Osteoblast (primary cell): ENCODE results near the gene ITPRIPL2. TPM values are rescaled to one million over a fixed set of nuclear protein-coding genes. Genes with fewer than 3 reads are reported as not detected.

ENCODE experiments used
- DNase-seq: peaks from one replicate; pipeline ENCODE4 v3.0.0; 2011; ENCODE audit warnings: low spot score, mixed read lengths; ENCODE audit not compliant: insufficient read length; ENCODE audit errors: missing footprints
- H2AFZ ChIP-seq: 2 replicates; pipeline ENCODE4 v1.6.0; 2011; ENCODE audit warnings: mild to moderate bottlenecking, low read length
- H3K27ac ChIP-seq: 2 replicates; pipeline ENCODE4 v1.5.1; 2011; ENCODE audit warnings: mild to moderate bottlenecking, low read depth, low read length, moderate library complexity
- H3K27me3 ChIP-seq: 2 replicates; pipeline ENCODE4 v1.6.0; 2012; ENCODE audit warnings: mild to moderate bottlenecking, control low read depth, inconsistent platforms, low read length, moderate library complexity; ENCODE audit not compliant: insufficient read depth
- H3K36me3 ChIP-seq: 2 replicates; pipeline ENCODE4 v1.5.1; 2011; ENCODE audit warnings: mild to moderate bottlenecking, low read length, control low read depth, moderate library complexity; ENCODE audit not compliant: insufficient read depth
- H3K4me1 ChIP-seq: 2 replicates; pipeline ENCODE4 v1.5.1; 2011; ENCODE audit warnings: mild to moderate bottlenecking, low read length, control low read depth, moderate library complexity; ENCODE audit not compliant: insufficient read depth
- H3K4me2 ChIP-seq: 2 replicates; pipeline ENCODE4 v1.6.0; 2011; ENCODE audit warnings: mild to moderate bottlenecking, low read length; ENCODE audit not compliant: insufficient read depth
- H3K4me3 ChIP-seq: fragments of 200-600 bp; sonication (generic); 3 replicates; pipeline ENCODE4 v1.5.1; 2012; ENCODE audit warnings: mild to moderate bottlenecking, low read length, inconsistent platforms; ENCODE audit not compliant: insufficient read depth
- H3K79me2 ChIP-seq: 2 replicates; pipeline ENCODE4 v1.6.0; 2012; ENCODE audit warnings: mild to moderate bottlenecking, low read length, control low read depth, inconsistent platforms; ENCODE audit not compliant: insufficient read depth
- H3K9me3 ChIP-seq: 2 replicates; pipeline ENCODE4 v1.5.1; 2011; ENCODE audit warnings: low read depth, low read length, control low read depth
- H4K20me1 ChIP-seq: 2 replicates; pipeline ENCODE4 v1.6.0; 2012; ENCODE audit warnings: mild to moderate bottlenecking, low read length, control low read depth; ENCODE audit not compliant: insufficient read depth
- total RNA-seq: library from RNA; depleted of rRNA; stranded (reverse); fragments of >200 nt; gene quantifications from 2 replicates; pipeline ENCODE4 v1.2.3, GENCODE V29; 2012
- TF ChIP-seq, protein P1 (sequence below): IDR thresholded peaks from 2 replicates; pipeline ENCODE4 v1.5.1; 2011; ENCODE audit warnings: mild to moderate bottlenecking, low read depth, low read length, moderate library complexity; ENCODE audit errors: extremely low read depth

The ITPRIPL2 gene
- total RNA-seq, 1 donor = 59.4 TPM

DNA sequence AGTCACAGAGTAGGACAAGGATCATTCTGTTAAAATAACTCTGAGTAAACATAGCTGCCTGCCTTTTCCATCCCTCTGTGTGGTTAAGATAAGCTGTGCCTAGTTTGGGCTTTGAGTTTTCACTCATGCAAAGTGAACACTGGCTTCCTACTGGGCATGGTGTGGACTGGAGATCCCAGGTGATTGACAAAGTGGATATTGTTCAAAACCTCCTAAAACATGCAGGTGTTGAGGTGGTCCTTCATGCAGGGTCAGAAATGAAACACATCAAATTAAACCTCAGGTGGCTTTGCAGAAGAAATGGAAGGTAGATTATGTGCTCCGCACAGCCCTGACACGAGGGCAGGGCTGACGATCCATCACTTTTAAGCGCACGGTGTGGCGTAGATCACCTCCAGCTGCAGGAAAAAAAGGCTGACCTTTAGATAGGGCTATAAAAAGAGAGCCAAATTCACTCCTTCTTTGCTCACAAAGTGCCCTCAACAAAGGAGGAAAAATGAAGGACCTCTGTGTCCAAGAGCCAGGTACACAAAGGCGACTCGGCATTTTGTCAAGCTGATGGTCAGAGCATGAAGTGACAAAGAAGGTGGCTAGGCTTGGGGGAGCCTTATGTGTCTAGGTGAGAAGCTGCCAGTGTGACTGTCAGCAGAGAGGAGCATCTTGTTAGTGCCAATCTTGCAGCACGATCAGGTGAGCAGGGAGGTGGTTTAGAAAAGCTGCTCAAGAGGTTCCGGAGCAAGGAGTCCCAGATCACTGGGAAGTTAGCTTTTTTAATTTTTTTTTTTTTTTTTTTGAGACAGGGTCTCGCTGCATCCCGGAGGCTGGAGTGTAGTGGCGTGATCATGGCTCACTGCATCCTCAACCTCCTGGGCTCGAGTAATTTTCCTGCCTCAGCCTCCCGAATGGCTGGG is 19.9 kb upstream of the ITPRIPL2 start:
- Histone ChIP-seq H2AFZ (no peak overlapping the region), H3K27me3 (no peaks in the 10 kb centered on the region), H3K36me3 (no peaks in the 10 kb centered on the region), H4K20me1 (no peaks in the 10 kb centered on the region), H3K79me2 (no peaks in the 10 kb centered on the region), H3K4me2 (no peak overlapping the region), H3K9me3 (no peaks in the 10 kb centered on the region), H3K4me3 (no peak overlapping the region), H3K27ac (no peak overlapping the region), H3K4me1 (peaks cover 7% of the 10 kb centered on the region)
- TF ChIP-seq, protein P1, sequence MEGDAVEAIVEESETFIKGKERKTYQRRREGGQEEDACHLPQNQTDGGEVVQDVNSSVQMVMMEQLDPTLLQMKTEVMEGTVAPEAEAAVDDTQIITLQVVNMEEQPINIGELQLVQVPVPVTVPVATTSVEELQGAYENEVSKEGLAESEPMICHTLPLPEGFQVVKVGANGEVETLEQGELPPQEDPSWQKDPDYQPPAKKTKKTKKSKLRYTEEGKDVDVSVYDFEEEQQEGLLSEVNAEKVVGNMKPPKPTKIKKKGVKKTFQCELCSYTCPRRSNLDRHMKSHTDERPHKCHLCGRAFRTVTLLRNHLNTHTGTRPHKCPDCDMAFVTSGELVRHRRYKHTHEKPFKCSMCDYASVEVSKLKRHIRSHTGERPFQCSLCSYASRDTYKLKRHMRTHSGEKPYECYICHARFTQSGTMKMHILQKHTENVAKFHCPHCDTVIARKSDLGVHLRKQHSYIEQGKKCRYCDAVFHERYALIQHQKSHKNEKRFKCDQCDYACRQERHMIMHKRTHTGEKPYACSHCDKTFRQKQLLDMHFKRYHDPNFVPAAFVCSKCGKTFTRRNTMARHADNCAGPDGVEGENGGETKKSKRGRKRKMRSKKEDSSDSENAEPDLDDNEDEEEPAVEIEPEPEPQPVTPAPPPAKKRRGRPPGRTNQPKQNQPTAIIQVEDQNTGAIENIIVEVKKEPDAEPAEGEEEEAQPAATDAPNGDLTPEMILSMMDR = no peak
- no peak for DNase-seq

GRCh38 chr16:19094542-19095365 is 19.0 kb upstream of the ITPRIPL2 start:
- H3K4me2 ChIP-seq = no peak overlapping the region
- H3K27ac ChIP-seq = no peak overlapping the region

DNA sequence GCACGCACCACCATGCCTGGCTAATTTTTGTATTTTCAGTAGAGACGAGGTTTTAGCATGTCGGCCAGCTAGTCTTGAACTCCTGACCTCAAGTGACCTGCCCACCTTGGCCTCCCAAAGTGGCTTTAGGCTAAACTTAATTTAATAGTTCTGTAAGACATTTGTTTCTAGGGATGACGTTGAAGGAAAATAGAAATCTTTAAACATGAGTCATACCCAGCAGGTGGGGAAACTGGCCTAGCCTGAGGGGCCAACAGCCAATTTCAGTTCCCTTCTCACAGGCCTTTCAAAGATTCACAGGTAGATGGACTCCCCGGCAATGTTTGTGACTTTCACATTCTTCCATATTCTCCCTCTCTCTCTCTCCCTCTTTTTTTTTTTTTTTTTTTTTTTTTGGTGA is 18.1 kb upstream of the ITPRIPL2 start:
- H3K4me3 ChIP-seq = no peak overlapping the region
- no peak for DNase-seq
- H2AFZ ChIP-seq = no peak overlapping the region
- H3K27me3 ChIP-seq = no peaks in the 10 kb centered on the region
- no peaks in the 10 kb centered on the region for H3K9me3 ChIP-seq
- no peak overlapping the region for H3K4me2 ChIP-seq
- H3K27ac ChIP-seq = no peak overlapping the region
- no peaks in the 10 kb centered on the region for H3K36me3 ChIP-seq
- no peaks in the 10 kb centered on the region for H4K20me1 ChIP-seq
- no peaks in the 10 kb centered on the region for H3K79me2 ChIP-seq
- peaks cover 7% of the 10 kb centered on the region for H3K4me1 ChIP-seq
- TF ChIP-seq, protein P1 = no peak

More at GRCh38 chr16:19094542-19095365, 19.0 kb upstream of the ITPRIPL2 start:
- Histone ChIP-seq H3K27me3 (no peaks in the 10 kb centered on the region), H2AFZ (no peak overlapping the region), H3K9me3 (no peaks in the 10 kb centered on the region), H4K20me1 (no peaks in the 10 kb centered on the region), H3K4me1 (peaks cover 7% of the 10 kb centered on the region), H3K4me3 (no peak overlapping the region), H3K36me3 (no peaks in the 10 kb centered on the region), H3K79me2 (no peaks in the 10 kb centered on the region)
- TF ChIP-seq, protein P1 = peak; percentile 22
- DNase-seq = peak; percentile 34

- no peak overlapping the region for H3K27ac ChIP-seq
- H3K4me1 ChIP-seq = no peaks in the 10 kb centered on the region
- no peaks in the 10 kb centered on the region for H3K27me3 ChIP-seq
- TF ChIP-seq, protein P1 = no peak
- H3K4me3 ChIP-seq = no peak overlapping the region
- no peaks in the 10 kb centered on the region for H3K36me3 ChIP-seq
- H3K79me2 ChIP-seq = no peaks in the 10 kb centered on the region
- no peaks in the 10 kb centered on the region for H4K20me1 ChIP-seq
- no peak overlapping the region for H2AFZ ChIP-seq
- no peak for DNase-seq
- no peak overlapping the region for H3K4me2 ChIP-seq
- H3K9me3 ChIP-seq = no peaks in the 10 kb centered on the region
Observed at GRCh38 chr16:19098173-19098572, 15.6 kb upstream of the ITPRIPL2 start.
